AG10803 (cell line): ENCODE data around the gene NMD3.
A peak's percentile ranks its signal among the peaks of the same experiment; 100 is the strongest.

Experiments used
- DNase-seq: peaks from one replicate; pipeline ENCODE4 v3.0.0; 2010; ENCODE audit warnings: low read depth
- H3K4me3 ChIP-seq: 2 replicates; pipeline ENCODE4 v1.5.1; 2011; ENCODE audit warnings: mild to moderate bottlenecking, low read length, control low read depth
- TF ChIP-seq, protein P1 (sequence below): conservative IDR thresholded peaks from 2 replicates; pipeline ENCODE4 v1.5.1; 2011; ENCODE audit warnings: mild to moderate bottlenecking, low read length, control low read depth, inconsistent platforms

Gene NMD3

DNA sequence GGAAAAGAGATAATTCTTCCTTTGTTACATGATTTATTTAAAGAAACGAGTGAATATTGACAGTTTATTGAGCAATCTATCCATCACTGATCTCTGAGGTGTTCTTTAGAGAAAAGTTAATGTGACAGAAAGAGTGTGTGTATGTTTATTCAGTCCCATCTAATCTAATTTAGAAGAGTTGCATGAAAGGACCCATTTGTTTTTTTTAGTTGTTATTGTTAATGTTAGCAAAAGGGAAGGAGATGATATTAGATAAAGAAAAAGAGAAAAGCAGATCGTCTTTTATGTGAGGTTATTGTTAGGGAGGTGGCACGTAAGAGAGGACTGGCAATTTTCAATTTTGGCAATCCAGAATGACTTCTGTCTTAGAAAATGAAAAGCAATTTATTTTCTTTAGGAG, 46.5 kb downstream of the NMD3 start:
- H3K4me3 ChIP-seq, result no peak overlapping the region
- TF ChIP-seq, protein P1, sequence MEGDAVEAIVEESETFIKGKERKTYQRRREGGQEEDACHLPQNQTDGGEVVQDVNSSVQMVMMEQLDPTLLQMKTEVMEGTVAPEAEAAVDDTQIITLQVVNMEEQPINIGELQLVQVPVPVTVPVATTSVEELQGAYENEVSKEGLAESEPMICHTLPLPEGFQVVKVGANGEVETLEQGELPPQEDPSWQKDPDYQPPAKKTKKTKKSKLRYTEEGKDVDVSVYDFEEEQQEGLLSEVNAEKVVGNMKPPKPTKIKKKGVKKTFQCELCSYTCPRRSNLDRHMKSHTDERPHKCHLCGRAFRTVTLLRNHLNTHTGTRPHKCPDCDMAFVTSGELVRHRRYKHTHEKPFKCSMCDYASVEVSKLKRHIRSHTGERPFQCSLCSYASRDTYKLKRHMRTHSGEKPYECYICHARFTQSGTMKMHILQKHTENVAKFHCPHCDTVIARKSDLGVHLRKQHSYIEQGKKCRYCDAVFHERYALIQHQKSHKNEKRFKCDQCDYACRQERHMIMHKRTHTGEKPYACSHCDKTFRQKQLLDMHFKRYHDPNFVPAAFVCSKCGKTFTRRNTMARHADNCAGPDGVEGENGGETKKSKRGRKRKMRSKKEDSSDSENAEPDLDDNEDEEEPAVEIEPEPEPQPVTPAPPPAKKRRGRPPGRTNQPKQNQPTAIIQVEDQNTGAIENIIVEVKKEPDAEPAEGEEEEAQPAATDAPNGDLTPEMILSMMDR, result no peak
- DNase-seq, result no peak

DNA sequence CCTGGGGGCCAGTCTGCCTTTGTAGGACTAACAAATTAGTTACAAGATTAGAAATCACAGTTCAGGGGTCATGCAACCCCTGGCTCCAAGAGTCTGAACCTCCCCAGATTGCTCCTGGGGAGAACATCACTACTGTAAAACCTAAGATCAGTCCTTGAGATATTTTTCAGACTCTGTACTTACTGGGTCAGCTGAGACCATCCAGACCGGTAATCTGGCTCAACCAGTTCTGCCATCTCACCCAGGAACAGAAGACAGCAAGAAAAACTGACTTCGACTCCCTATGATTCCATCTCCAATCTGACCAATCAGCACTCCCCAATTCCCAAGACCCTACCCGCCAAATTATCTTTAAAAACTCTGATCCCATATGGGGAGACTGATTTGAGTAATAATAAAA, 47.5 kb downstream of the NMD3 start:
- TF ChIP-seq, protein P1, result no peak
- H3K4me3 ChIP-seq, result no peak overlapping the region
- DNase-seq, result no peak

DNA sequence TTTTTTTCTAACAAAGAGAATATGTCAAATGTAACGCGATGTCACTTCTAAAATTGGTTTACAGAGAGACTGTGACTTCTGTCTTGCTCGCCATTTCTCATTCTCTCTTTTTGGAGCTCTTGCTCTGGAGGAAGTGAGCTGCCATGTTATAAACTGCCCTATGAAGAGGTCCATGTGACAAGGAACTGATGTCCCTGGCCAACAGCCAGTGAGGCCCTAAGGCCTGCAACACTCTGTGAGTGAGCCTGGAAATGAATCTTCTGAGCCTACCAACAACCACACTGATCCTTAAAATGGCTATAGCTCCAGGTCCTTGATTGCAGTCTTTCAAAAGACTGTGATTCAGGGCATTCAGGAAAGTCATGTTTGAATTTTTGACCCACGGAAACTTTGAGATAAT, 49.9 kb downstream of the NMD3 start:
- no peak overlapping the region for H3K4me3 ChIP-seq
- DNase-seq, result no peak
- TF ChIP-seq, protein P1, result no peak

DNA sequence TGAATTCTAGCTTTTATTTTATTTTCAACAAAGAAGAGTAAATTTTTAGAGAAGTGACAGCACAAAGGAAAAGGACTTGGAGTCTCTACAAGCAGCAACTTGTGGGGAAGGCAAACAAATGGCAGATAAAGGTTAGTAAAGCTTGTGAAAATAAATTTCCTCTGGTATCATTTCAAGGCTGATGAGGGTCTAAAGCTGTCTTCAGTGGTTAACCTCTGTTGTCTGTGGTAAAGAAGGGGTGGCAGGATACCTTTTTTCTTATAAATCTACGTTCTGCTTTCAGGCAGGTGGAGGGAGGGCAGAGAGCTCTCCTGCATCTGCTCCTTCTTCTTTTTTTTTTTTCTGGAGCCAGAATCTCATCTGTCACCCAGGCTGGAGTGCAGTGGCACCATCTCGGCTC, 50.5 kb downstream of the NMD3 start:
- H3K4me3 ChIP-seq, result no peak overlapping the region
- no peak for DNase-seq
- TF ChIP-seq, protein P1, result no peak

DNA sequence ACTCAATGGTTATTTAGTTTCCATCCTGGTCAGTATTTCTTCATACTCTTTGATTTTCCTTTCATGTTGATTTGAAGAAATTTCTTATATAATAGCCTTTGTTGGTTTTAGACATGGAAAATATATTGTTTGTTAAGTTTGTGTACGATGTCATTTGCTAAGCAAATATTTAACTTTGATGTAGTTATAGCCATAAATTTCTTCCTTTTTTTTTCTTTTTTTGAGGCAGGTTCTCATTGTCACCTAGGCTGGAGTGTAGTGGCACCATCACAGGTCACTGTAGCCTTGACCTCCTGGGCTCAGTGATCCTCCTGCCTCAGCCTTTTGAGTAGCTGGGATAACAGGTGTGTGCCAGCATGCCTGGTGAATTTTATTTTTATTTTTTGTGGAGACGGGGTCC, 51.4 kb downstream of the NMD3 start:
- TF ChIP-seq, protein P1, result no peak

DNA sequence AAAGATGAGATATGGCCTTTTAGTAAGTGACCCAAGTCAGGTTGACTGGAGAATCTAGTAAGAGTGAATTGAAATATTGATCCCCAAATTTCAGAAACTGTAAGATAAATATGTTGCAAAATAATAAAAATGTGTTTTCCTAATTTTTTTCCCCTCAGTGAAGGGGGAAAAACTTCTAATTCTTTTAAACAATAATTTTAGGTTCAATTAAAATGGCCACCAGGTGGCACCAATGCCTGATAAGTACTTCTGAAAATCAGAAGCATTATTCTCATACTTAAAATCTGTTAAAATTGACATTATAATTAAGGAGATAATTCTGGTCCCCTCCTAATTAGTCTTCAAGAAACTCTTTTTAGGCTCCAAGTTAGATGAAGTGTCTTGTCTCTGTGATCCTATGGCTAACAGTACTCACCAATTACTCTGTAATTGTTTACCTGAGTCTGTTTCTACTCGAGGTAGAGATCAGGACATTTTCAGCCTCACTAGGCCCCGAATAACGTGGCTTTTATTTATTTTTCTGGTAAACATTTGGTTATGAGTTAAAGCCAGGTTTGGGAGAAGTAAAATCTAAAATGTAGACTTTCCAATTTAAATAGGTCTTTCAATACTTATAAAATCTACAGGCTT, 52.6 kb downstream of the NMD3 start:
- peak; percentile 52 for DNase-seq
- TF ChIP-seq, protein P1, result peak; percentile 56
- no peak overlapping the region for H3K4me3 ChIP-seq

More for the DNA sequence above, 51.4 kb downstream of the NMD3 start:
- DNase-seq, result no peak
- H3K4me3 ChIP-seq, result no peak overlapping the region

DNA sequence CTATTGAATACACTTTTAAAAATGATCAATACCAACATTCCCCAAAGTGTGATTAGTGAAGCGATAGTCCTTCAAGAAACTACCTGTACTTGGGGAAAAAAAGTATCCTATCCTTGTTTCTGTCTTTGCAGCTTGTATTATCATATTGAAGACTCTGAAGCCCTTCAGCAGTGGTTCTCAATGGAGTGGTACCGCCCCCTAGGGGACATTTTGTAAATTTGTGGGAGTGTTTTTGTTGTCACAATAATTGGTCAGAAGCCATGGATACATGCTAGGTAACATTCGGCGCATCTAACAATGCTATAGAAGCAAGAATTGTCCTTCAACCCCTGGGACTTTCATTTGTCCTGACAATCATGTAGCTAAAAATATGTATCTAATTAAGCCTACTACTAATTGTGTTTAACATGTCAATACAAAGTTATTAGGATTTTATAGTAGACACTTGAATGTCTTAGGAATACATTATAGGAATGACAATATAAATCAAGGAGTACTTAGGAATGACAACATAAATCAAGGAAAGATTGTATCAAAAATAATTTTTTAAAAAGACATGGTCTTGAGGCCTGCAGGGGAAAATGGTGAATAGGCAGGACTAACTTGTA, 53.7 kb downstream of the NMD3 start:
- peak; percentile 55 for DNase-seq
- H3K4me3 ChIP-seq, result no peak overlapping the region
- TF ChIP-seq, protein P1, result peak; percentile 76
